Liver (tissue), 9 donors: Measurements from ENCODE around the gene AXIN1. TPM values are rescaled to one million over a fixed set of nuclear protein-coding genes. Genes with fewer than 3 reads are reported as not detected.
A peak's percentile ranks its signal among the peaks of the same experiment; 100 is the strongest.
"Not testable (repeated sequence)": the region's sequence is repeated elsewhere in the genome, so short reads cannot be mapped to it uniquely, and the experiment has no call there.

ENCODE experiments used
- DNase-seq: peaks from one replicate; pipeline ENCODE4 v3.0.0-alpha.2; 2017; ENCODE audit warnings: low spot score
- H3K27ac ChIP-seq, 2 donors: one replicate each; pipeline ENCODE4 v1.7.0; 2013; ENCODE audit warnings: inconsistent platforms in 2 of 2, low read length in 2 of 2, control low read depth in 1 of 2, low read depth in 1 of 2, mild to moderate bottlenecking in 1 of 2
- H3K27me3 ChIP-seq, 4 donors: one replicate each; pipeline versions ENCODE4 v1.6.1 to v1.7.0; 2013; ENCODE audit warnings: low read length in 3 of 4, inconsistent platforms in 1 of 4, mild to moderate bottlenecking in 1 of 4, moderate library complexity in 1 of 4; ENCODE audit not compliant: control insufficient read depth in 4 of 4, insufficient read depth in 4 of 4
- H3K36me3 ChIP-seq, 4 donors: one replicate each; pipeline versions ENCODE4 v1.6.1 to v1.7.0; 2013; ENCODE audit warnings: low read length in 3 of 4, mild to moderate bottlenecking in 3 of 4, low read depth in 1 of 4, moderate library complexity in 1 of 4; ENCODE audit not compliant: control insufficient read depth in 4 of 4, insufficient read depth in 3 of 4
- H3K4me1 ChIP-seq, 4 donors: one replicate each; pipeline versions ENCODE4 v1.6.1 to v1.7.0; 2013; ENCODE audit warnings: low read length in 3 of 4, mild to moderate bottlenecking in 3 of 4, moderate library complexity in 1 of 4; ENCODE audit not compliant: control insufficient read depth in 4 of 4, insufficient read depth in 4 of 4
- H3K4me3 ChIP-seq, 3 donors: one replicate each; pipeline versions ENCODE4 v1.6.1 to v1.7.0; 2013; ENCODE audit warnings: low read length in 3 of 3, control low read depth in 1 of 3, low read depth in 1 of 3, mild to moderate bottlenecking in 1 of 3
- H3K9ac ChIP-seq, 2 donors: one replicate each; pipeline ENCODE4 v1.7.0; 2013; ENCODE audit warnings: low read length in 2 of 2, mild to moderate bottlenecking in 2 of 2, moderate library complexity in 2 of 2, control low read depth in 1 of 2, low read depth in 1 of 2
- H3K9me3 ChIP-seq, 4 donors: one replicate each; pipeline versions ENCODE4 v1.6.1 to v1.7.0; 2013; ENCODE audit warnings: low read length in 3 of 4; ENCODE audit not compliant: control insufficient read depth in 4 of 4
- EGR1 ChIP-seq, 2 donors: IDR thresholded peaks; 2 replicates each; pipeline ENCODE4 v1.6.1; 2016 to 2018; ENCODE audit warnings: antibody characterized with exemption in 2 of 2, low read depth in 2 of 2
- FOXA1 ChIP-seq: IDR thresholded peaks from 2 replicates; pipeline ENCODE4 v1.6.1; 2016; ENCODE audit warnings: antibody characterized with exemption
- HNF4A ChIP-seq, 2 donors: conservative IDR thresholded peaks; 2 replicates each; pipeline ENCODE4 v1.6.1; 2016; ENCODE audit warnings: antibody characterized with exemption in 2 of 2, mild to moderate bottlenecking in 2 of 2
- HNF4G ChIP-seq: IDR thresholded peaks from 2 replicates; pipeline ENCODE4 v1.6.1; 2016; ENCODE audit warnings: antibody characterized with exemption
- JUND ChIP-seq, 2 donors: IDR thresholded peaks; 2 replicates each; pipeline ENCODE4 v1.6.1; 2016; ENCODE audit warnings: antibody characterized with exemption in 2 of 2
- MAX ChIP-seq: IDR thresholded peaks from 2 replicates; pipeline ENCODE4 v1.6.1; 2016; ENCODE audit warnings: antibody characterized with exemption
- NR2F2 ChIP-seq: IDR thresholded peaks from 2 replicates; pipeline ENCODE4 v1.6.1; 2016; ENCODE audit warnings: antibody characterized with exemption
- RXRA ChIP-seq, 2 donors: IDR thresholded peaks; 2 replicates each; pipeline ENCODE4 v1.6.1; 2017 to 2018; ENCODE audit warnings: antibody characterized with exemption in 2 of 2, mild to moderate bottlenecking in 1 of 2
- SP1 ChIP-seq: IDR thresholded peaks from 2 replicates; pipeline ENCODE4 v1.6.1; 2018; ENCODE audit warnings: antibody characterized with exemption, mild to moderate bottlenecking
- TAF1 ChIP-seq: conservative IDR thresholded peaks from 2 replicates; pipeline ENCODE4 v1.6.1; 2016; ENCODE audit warnings: antibody characterized with exemption, mild to moderate bottlenecking
- YY1 ChIP-seq: IDR thresholded peaks from 2 replicates; pipeline ENCODE4 v1.6.1; 2016; ENCODE audit warnings: antibody characterized with exemption, mild to moderate bottlenecking
- ZBTB33 ChIP-seq: IDR thresholded peaks from 2 replicates; pipeline ENCODE4 v1.6.1; 2016; ENCODE audit warnings: antibody characterized with exemption
- WGBS: extraction: QIAGEN DNeasy Blood & Tissue Kit; methylation state at CpG from one replicate; pipeline ENCODE4 v1.1.7; 2013; 5-methylcytosine and 5-hydroxymethylcytosine counted together
- polyA plus RNA-seq, 2 donors: library from polyadenylated mRNA; stranded (reverse) in 1 of 2; unstranded in 1 of 2; fragments of 200-250 nt in 1 of 2; fragments of >200 nt in 1 of 2; fragmentation: Nextera tagmentation in 1 of 2; extraction: Ambion mirVana in 1 of 2; gene quantifications; one replicate each; pipeline versions ENCODE4 v1.2.1 to v1.2.3, GENCODE V29; 2013 to 2015
- total RNA-seq, 2 donors: library from RNA; depleted of rRNA; stranded (reverse); fragments of >200 nt; gene quantifications; one replicate each; pipeline ENCODE4 v1.2.3, GENCODE V29; 2014
- donor health status: healthy.
- donor health status: healthy.
- donor health status: healthy.
- donor health status: healthy.
- donor health status: healthy.

The AXIN1 gene
- total and polyA plus RNA-seq, 4 donors = 2.0 to 10.3 (median 7.9) TPM

GRCh38 chr16:351804-352520 lies 561 bp downstream of the AXIN1 start:
- TF ChIP-seq HNF4A (conservative IDR thresholded peaks at IDR 0.05) (peak; percentile 39 to 44), YY1 (no peak), NR2F2 (no peak), HNF4G (no peak)
- Histone ChIP-seq H3K27ac (peak overlapping the region; percentile 31 to 35), H3K9me3 (no peaks in the 10 kb centered on the region), H3K4me1 (peaks cover 3 to 11% (median 6%) of the 10 kb centered on the region in 4 donors), H3K9ac (peak overlapping the region in 1 of 2 donors; percentile 47), H3K27me3 (no peaks in the 10 kb centered on the region), H3K4me3 (peak overlapping the region; percentile 32 to 86 (median 66)), H3K36me3 (no peaks in the 10 kb centered on the region)
- DNase-seq = no peak
- under 1% methylated on average over 94 of the region's 95 CpGs for WGBS

GRCh38 chr16:350203-350602 lies 2.3 kb downstream of the AXIN1 start:
- H3K36me3 ChIP-seq = peaks cover 0 to 9% (median 4%) of the 10 kb centered on the region in 4 donors
- H3K9ac ChIP-seq = no peak overlapping the region
- H3K27ac ChIP-seq = no peak overlapping the region
- no peak overlapping the region for H3K4me3 ChIP-seq
- H3K4me1 ChIP-seq = peaks cover 3 to 11% (median 6%) of the 10 kb centered on the region in 4 donors
- WGBS = 85% methylated on average over 8 of the region's 8 CpGs
- no peaks in the 10 kb centered on the region for H3K9me3 ChIP-seq
- no peak for DNase-seq
- no peak for TF ChIP-seq MAX
- TF ChIP-seq FOXA1 = no peak
- TF ChIP-seq RXRA (IDR thresholded peaks at IDR 0.05) = no peak
- no peaks in the 10 kb centered on the region for H3K27me3 ChIP-seq

- 83% methylated on average over 7 of the region's 7 CpGs for WGBS
- no peak overlapping the region for H3K9ac ChIP-seq
- H3K9me3 ChIP-seq = no peaks in the 10 kb centered on the region
- H3K36me3 ChIP-seq = peaks cover 0 to 12% (median 5%) of the 10 kb centered on the region in 4 donors
- TF ChIP-seq ZBTB33 = no peak
- TF ChIP-seq EGR1 (IDR thresholded peaks at IDR 0.05; ENCODE audit: low read depth in 2 of 2) = no peak
- TF ChIP-seq TAF1 = no peak
- TF ChIP-seq SP1 = no peak
- TF ChIP-seq JUND (IDR thresholded peaks at IDR 0.05) = no peak
- H3K27ac ChIP-seq = no peak overlapping the region
- peaks cover 3 to 11% (median 6%) of the 10 kb centered on the region in 4 donors for H3K4me1 ChIP-seq
- no peak for DNase-seq
- H3K4me3 ChIP-seq = no peak overlapping the region
- H3K27me3 ChIP-seq = no peaks in the 10 kb centered on the region
Observed at GRCh38 chr16:349211-349610, 3.3 kb downstream of the AXIN1 start.

- H3K27me3 ChIP-seq, H3K4me3 ChIP-seq, H3K9ac ChIP-seq, DNase-seq, H3K9me3 ChIP-seq, H3K27ac ChIP-seq: not testable (repeated sequence)
- 97% methylated on average over 10 of the region's 10 CpGs for WGBS
- peaks cover 3 to 10% (median 6%) of the 10 kb centered on the region in 4 donors for H3K4me1 ChIP-seq
- peaks cover 0 to 12% (median 5%) of the 10 kb centered on the region in 4 donors for H3K36me3 ChIP-seq
Observed at GRCh38 chr16:348495-348894, 4.0 kb downstream of the AXIN1 start.
